Retinal pigment epithelial cell (primary cell): ENCODE data around the gene ADAMTS17.

Source experiments
- DNase-seq: peaks from one replicate; pipeline ENCODE4 v3.0.0-alpha.2; 2010; ENCODE audit warnings: low read depth
- H3K4me3 ChIP-seq: 2 replicates; pipeline ENCODE4 v1.5.1; 2011; ENCODE audit warnings: mild to moderate bottlenecking, low read length, control low read depth, moderate library complexity
- CTCF ChIP-seq: conservative IDR thresholded peaks from 2 replicates; pipeline ENCODE4 v1.5.1; 2011; ENCODE audit warnings: low read depth, low read length, control low read depth, inconsistent platforms

ADAMTS17 gene

GRCh38 chr15:100009372-100009771, 332.4 kb downstream of the ADAMTS17 start:
- TF ChIP-seq CTCF: no peak
- H3K4me3 ChIP-seq: no peak overlapping the region
- no peak for DNase-seq

- no peak for DNase-seq
- no peak overlapping the region for H3K4me3 ChIP-seq
- TF ChIP-seq CTCF: no peak
Observed at GRCh38 chr15:100008258-100008657, 333.5 kb downstream of the ADAMTS17 start.

GRCh38 chr15:100007609-100008008, 334.2 kb downstream of the ADAMTS17 start:
- no peak for DNase-seq
- TF ChIP-seq CTCF: no peak
- H3K4me3 ChIP-seq: no peak overlapping the region

GRCh38 chr15:100005715-100006114, 336.1 kb downstream of the ADAMTS17 start:
- TF ChIP-seq CTCF: no peak
- no peak for DNase-seq
- no peak overlapping the region for H3K4me3 ChIP-seq

- DNase-seq: no peak
- no peak overlapping the region for H3K4me3 ChIP-seq
- no peak for TF ChIP-seq CTCF
Observed at GRCh38 chr15:100005013-100005412, 336.8 kb downstream of the ADAMTS17 start.

- TF ChIP-seq CTCF: no peak
Observed at GRCh38 chr15:100002787-100003536, 338.8 kb downstream of the ADAMTS17 start.

GRCh38 chr15:100002086-100002620, 339.6 kb downstream of the ADAMTS17 start:
- no peak for DNase-seq
- H3K4me3 ChIP-seq: no peak overlapping the region
- TF ChIP-seq CTCF: no peak

More at GRCh38 chr15:100002787-100003536, 338.8 kb downstream of the ADAMTS17 start:
- DNase-seq: no peak
- no peak overlapping the region for H3K4me3 ChIP-seq
